SU-DHL-6 (cell line): Measurements from ENCODE around the gene STK33.

Source experiments
- CTCF ChIP-seq: fragments of 200-600 bp; sonication (generic); IDR thresholded peaks from one replicate; pipeline ENCODE4 v1.5.1; 2017; ENCODE audit warnings: antibody characterized with exemption, mild to moderate bottlenecking, low read length, moderate library complexity; ENCODE audit not compliant: insufficient read depth, poor library complexity, severe bottlenecking
- EZH2phosphoT487 ChIP-seq: fragments of 200-600 bp; sonication (generic), shearing (Covaris generic); conservative IDR thresholded peaks from 2 replicates; pipeline ENCODE4 v1.6.1; 2018; ENCODE audit warnings: mild to moderate bottlenecking, antibody characterized with exemption, low read length, moderate library complexity, mixed read lengths

- TF ChIP-seq CTCF (no peak), EZH2phosphoT487 (no peak)
Observed at GRCh38 chr11:8346157-8346755, 247.8 kb downstream of the STK33 start.
